ENCODE data around the gene LPIN3.

GRCh38 chr20:41300383-41300782, 40.2 kb upstream of the LPIN3 start:
- TF ChIP-seq, protein P1, sequence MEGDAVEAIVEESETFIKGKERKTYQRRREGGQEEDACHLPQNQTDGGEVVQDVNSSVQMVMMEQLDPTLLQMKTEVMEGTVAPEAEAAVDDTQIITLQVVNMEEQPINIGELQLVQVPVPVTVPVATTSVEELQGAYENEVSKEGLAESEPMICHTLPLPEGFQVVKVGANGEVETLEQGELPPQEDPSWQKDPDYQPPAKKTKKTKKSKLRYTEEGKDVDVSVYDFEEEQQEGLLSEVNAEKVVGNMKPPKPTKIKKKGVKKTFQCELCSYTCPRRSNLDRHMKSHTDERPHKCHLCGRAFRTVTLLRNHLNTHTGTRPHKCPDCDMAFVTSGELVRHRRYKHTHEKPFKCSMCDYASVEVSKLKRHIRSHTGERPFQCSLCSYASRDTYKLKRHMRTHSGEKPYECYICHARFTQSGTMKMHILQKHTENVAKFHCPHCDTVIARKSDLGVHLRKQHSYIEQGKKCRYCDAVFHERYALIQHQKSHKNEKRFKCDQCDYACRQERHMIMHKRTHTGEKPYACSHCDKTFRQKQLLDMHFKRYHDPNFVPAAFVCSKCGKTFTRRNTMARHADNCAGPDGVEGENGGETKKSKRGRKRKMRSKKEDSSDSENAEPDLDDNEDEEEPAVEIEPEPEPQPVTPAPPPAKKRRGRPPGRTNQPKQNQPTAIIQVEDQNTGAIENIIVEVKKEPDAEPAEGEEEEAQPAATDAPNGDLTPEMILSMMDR (IDR thresholded peaks at IDR 0.05): no peak
- TF ChIP-seq POLR2A (IDR thresholded peaks at IDR 0.05): no peak

Data from Peyer's patch (tissue), 4 donors.